ENCODE results near the gene GARIN5A.

GARIN5A gene

GRCh38 chr19:50513746-50514345, 37.2 kb upstream of the GARIN5A start, which contains the start of gene ASPDH:
Gene ASPDH (minus strand): TSS chr19:50513913. CDS start chr19:50513823, 90 bp downstream.
- peaks cover 10% of the 10 kb centered on the region for H3K36me3 ChIP-seq (ENCODE audit: control insufficient read depth, insufficient read depth, low read length)
- no peak within 1 kb of the TSS for H3K9ac ChIP-seq (ENCODE audit: low read depth, low read length)
- H3K4me3 ChIP-seq (ENCODE audit: low read depth, low read length): no peak within 1 kb of the TSS
- H3K27me3 ChIP-seq (ENCODE audit: control insufficient read depth, insufficient read depth, low read length): peaks cover 9% of the 10 kb centered on the region
- no peaks in the 10 kb centered on the region for H3K4me1 ChIP-seq (ENCODE audit: control insufficient read depth, insufficient read depth, low read length)
- no peaks in the 10 kb centered on the region for H3K9me3 ChIP-seq (ENCODE audit: control insufficient read depth, insufficient read depth, low read length)

- Histone ChIP-seq H3K4me1 (ENCODE audit: control insufficient read depth, insufficient read depth, low read length) (no peaks in the 10 kb centered on the region), H3K4me3 (ENCODE audit: low read depth, low read length) (no peak overlapping the region), H3K9ac (ENCODE audit: low read depth, low read length) (no peak overlapping the region), H3K36me3 (ENCODE audit: control insufficient read depth, insufficient read depth, low read length) (peaks cover 4% of the 10 kb centered on the region), H3K9me3 (ENCODE audit: control insufficient read depth, insufficient read depth, low read length) (no peaks in the 10 kb centered on the region), H3K27me3 (ENCODE audit: control insufficient read depth, insufficient read depth, low read length) (peaks cover 9% of the 10 kb centered on the region)
Measured at GRCh38 chr19:50512999-50513745, 36.5 kb upstream of the GARIN5A start.

GRCh38 chr19:50512112-50512998, 35.7 kb upstream of the GARIN5A start:
- no peaks in the 10 kb centered on the region for H3K36me3 ChIP-seq (ENCODE audit: control insufficient read depth, insufficient read depth, low read length)
- peak overlapping the region; percentile 24 for H3K9ac ChIP-seq (ENCODE audit: low read depth, low read length)
- peak overlapping the region; percentile 62 for H3K4me3 ChIP-seq (ENCODE audit: low read depth, low read length)
- no peaks in the 10 kb centered on the region for H3K9me3 ChIP-seq (ENCODE audit: control insufficient read depth, insufficient read depth, low read length)
- no peaks in the 10 kb centered on the region for H3K4me1 ChIP-seq (ENCODE audit: control insufficient read depth, insufficient read depth, low read length)
- H3K27me3 ChIP-seq (ENCODE audit: control insufficient read depth, insufficient read depth, low read length): peaks cover 12% of the 10 kb centered on the region

GRCh38 chr19:50511069-50511822, 34.6 kb upstream of the GARIN5A start, which contains the start of gene JOSD2:
Gene JOSD2 (minus strand): TSS chr19:50511191. CDS start chr19:50510431, 760 bp downstream.
- peak within 1 kb of the TSS; percentile 24 for H3K9ac ChIP-seq (ENCODE audit: low read depth, low read length)
- peaks cover 12% of the 10 kb centered on the region for H3K27me3 ChIP-seq (ENCODE audit: control insufficient read depth, insufficient read depth, low read length)
- no peaks in the 10 kb centered on the region for H3K36me3 ChIP-seq (ENCODE audit: control insufficient read depth, insufficient read depth, low read length)
- H3K4me3 ChIP-seq (ENCODE audit: low read depth, low read length): peak within 1 kb of the TSS; percentile 62
- H3K4me1 ChIP-seq (ENCODE audit: control insufficient read depth, insufficient read depth, low read length): no peaks in the 10 kb centered on the region
- H3K9me3 ChIP-seq (ENCODE audit: control insufficient read depth, insufficient read depth, low read length): no peaks in the 10 kb centered on the region

- H3K9ac ChIP-seq (ENCODE audit: low read depth, low read length): no peak overlapping the region
- H3K4me1 ChIP-seq (ENCODE audit: control insufficient read depth, insufficient read depth, low read length): no peaks in the 10 kb centered on the region
- no peaks in the 10 kb centered on the region for H3K9me3 ChIP-seq (ENCODE audit: control insufficient read depth, insufficient read depth, low read length)
- H3K27me3 ChIP-seq (ENCODE audit: control insufficient read depth, insufficient read depth, low read length): peaks cover 10% of the 10 kb centered on the region
- no peaks in the 10 kb centered on the region for H3K36me3 ChIP-seq (ENCODE audit: control insufficient read depth, insufficient read depth, low read length)
- H3K4me3 ChIP-seq (ENCODE audit: low read depth, low read length): peak overlapping the region; percentile 62
Measured at GRCh38 chr19:50510700-50511068, 34.0 kb upstream of the GARIN5A start.

- peaks cover 8% of the 10 kb centered on the region for H3K27me3 ChIP-seq (ENCODE audit: control insufficient read depth, insufficient read depth, low read length)
- H3K4me3 ChIP-seq (ENCODE audit: low read depth, low read length): peak overlapping the region; percentile 62
- H3K4me1 ChIP-seq (ENCODE audit: control insufficient read depth, insufficient read depth, low read length): no peaks in the 10 kb centered on the region
- no peaks in the 10 kb centered on the region for H3K9me3 ChIP-seq (ENCODE audit: control insufficient read depth, insufficient read depth, low read length)
- H3K36me3 ChIP-seq (ENCODE audit: control insufficient read depth, insufficient read depth, low read length): no peaks in the 10 kb centered on the region
- H3K9ac ChIP-seq (ENCODE audit: low read depth, low read length): no peak overlapping the region
Measured at GRCh38 chr19:50510121-50510670, 33.5 kb upstream of the GARIN5A start.

- Histone ChIP-seq H3K27me3 (ENCODE audit: control insufficient read depth, insufficient read depth, low read length) (peaks cover 8% of the 10 kb centered on the region), H3K36me3 (ENCODE audit: control insufficient read depth, insufficient read depth, low read length) (no peaks in the 10 kb centered on the region), H3K9me3 (ENCODE audit: control insufficient read depth, insufficient read depth, low read length) (no peaks in the 10 kb centered on the region), H3K4me1 (ENCODE audit: control insufficient read depth, insufficient read depth, low read length) (no peaks in the 10 kb centered on the region), H3K4me3 (ENCODE audit: low read depth, low read length) (no peak overlapping the region), H3K9ac (ENCODE audit: low read depth, low read length) (no peak overlapping the region)
Measured at GRCh38 chr19:50509366-50509765, 32.7 kb upstream of the GARIN5A start.

GRCh38 chr19:50508843-50509190, 32.2 kb upstream of the GARIN5A start:
- Histone ChIP-seq H3K36me3 (ENCODE audit: control insufficient read depth, insufficient read depth, low read length) (no peaks in the 10 kb centered on the region), H3K4me1 (ENCODE audit: control insufficient read depth, insufficient read depth, low read length) (no peaks in the 10 kb centered on the region), H3K4me3 (ENCODE audit: low read depth, low read length) (no peak overlapping the region), H3K27me3 (ENCODE audit: control insufficient read depth, insufficient read depth, low read length) (peaks cover 8% of the 10 kb centered on the region), H3K9me3 (ENCODE audit: control insufficient read depth, insufficient read depth, low read length) (no peaks in the 10 kb centered on the region), H3K9ac (ENCODE audit: low read depth, low read length) (no peak overlapping the region)

GRCh38 chr19:50507376-50507775, 30.7 kb upstream of the GARIN5A start:
- no peaks in the 10 kb centered on the region for H3K36me3 ChIP-seq (ENCODE audit: control insufficient read depth, insufficient read depth, low read length)
- peaks cover 8% of the 10 kb centered on the region for H3K27me3 ChIP-seq (ENCODE audit: control insufficient read depth, insufficient read depth, low read length)
- no peak overlapping the region for H3K4me3 ChIP-seq (ENCODE audit: low read depth, low read length)
- H3K9me3 ChIP-seq (ENCODE audit: control insufficient read depth, insufficient read depth, low read length): no peaks in the 10 kb centered on the region
- H3K9ac ChIP-seq (ENCODE audit: low read depth, low read length): no peak overlapping the region
- no peaks in the 10 kb centered on the region for H3K4me1 ChIP-seq (ENCODE audit: control insufficient read depth, insufficient read depth, low read length)

- Histone ChIP-seq H3K4me3 (ENCODE audit: low read depth, low read length) (no peak overlapping the region), H3K36me3 (ENCODE audit: control insufficient read depth, insufficient read depth, low read length) (no peaks in the 10 kb centered on the region), H3K27me3 (ENCODE audit: control insufficient read depth, insufficient read depth, low read length) (peaks cover 8% of the 10 kb centered on the region), H3K9me3 (ENCODE audit: control insufficient read depth, insufficient read depth, low read length) (no peaks in the 10 kb centered on the region), H3K9ac (ENCODE audit: low read depth, low read length) (no peak overlapping the region), H3K4me1 (ENCODE audit: control insufficient read depth, insufficient read depth, low read length) (no peaks in the 10 kb centered on the region)
Measured at GRCh38 chr19:50506700-50507099, 30.1 kb upstream of the GARIN5A start.
